K562 (cell line): ENCODE results near the gene ABCC5. TPM values are rescaled to one million over a fixed set of nuclear protein-coding genes. Genes with fewer than 3 reads are reported as not detected.
A peak's percentile ranks its signal among the peaks of the same experiment; 100 is the strongest.

Experiments used
- ATF1 ChIP-seq, 2 experiments: fragments of 450-650 bp in 1 of 2; IDR thresholded peaks; 2 replicates each; pipeline ENCODE4 v1.6.1; 2016; ENCODE audit warnings: missing compliant biosample characterization in 1 of 2, missing genetic modification characterization in 1 of 2
- CEBPG ChIP-seq, 3 experiments: fragments of 200-800 bp in 1 of 3; sonication (Bioruptor generic) in 1 of 3; sonication (generic) in 1 of 3; formaldehyde crosslinking in 1 of 3; IDR thresholded peaks in 2 of 3; conservative IDR thresholded peaks in 1 of 3; 2 replicates each; pipeline versions ENCODE4 v1.6.1 to v1.8.0; 2016 to 2022; ENCODE audit warnings: missing compliant biosample characterization in 2 of 3, missing genetic modification characterization in 2 of 3, mild to moderate bottlenecking in 1 of 3, missing genetic modification reagents in 1 of 3
- DMBX1 ChIP-seq: fragments of 250-450 bp; sonication (Bioruptor Pico); IDR thresholded peaks from 2 replicates; pipeline ENCODE4 v1.8.0; 2022; ENCODE audit warnings: inconsistent platforms, mild to moderate bottlenecking, moderate library complexity, borderline replicate concordance
- FOXJ3 ChIP-seq: sonication (generic); formaldehyde crosslinking; IDR thresholded peaks from 2 replicates; pipeline ENCODE4 v1.4.0; 2020; ENCODE audit warnings: mild to moderate bottlenecking, missing genetic modification reagents
- L3MBTL2 ChIP-seq: fragments of 450-650 bp; IDR thresholded peaks from 2 replicates; pipeline ENCODE4 v1.6.1; 2016; ENCODE audit warnings: mild to moderate bottlenecking, moderate library complexity
- MCM2 ChIP-seq: fragments of 450-650 bp; IDR thresholded peaks from 2 replicates; pipeline ENCODE4 v1.6.1; 2017; ENCODE audit warnings: low read depth, mild to moderate bottlenecking
- PCBP2 ChIP-seq: fragments of 200-400 bp; formaldehyde crosslinking; IDR thresholded peaks from 2 replicates; pipeline ENCODE4 v1.6.1; 2018; ENCODE audit warnings: low read length, low read depth, mild to moderate bottlenecking, moderate library complexity; ENCODE audit not compliant: poor library complexity, severe bottlenecking
- PML ChIP-seq: IDR thresholded peaks from 2 replicates; pipeline ENCODE4 v1.6.1; 2012; ENCODE audit warnings: low read length, inconsistent platforms
- PURB ChIP-seq: sonication (generic); formaldehyde crosslinking; IDR thresholded peaks from 2 replicates; pipeline ENCODE4 v1.9.0; 2021; ENCODE audit warnings: low read depth, mild to moderate bottlenecking, missing genetic modification reagents
- RNF219 ChIP-seq: fragments of 250-450 bp; sonication (Bioruptor Pico); IDR thresholded peaks from 2 replicates; pipeline ENCODE4 v1.5.0; 2022; ENCODE audit warnings: mild to moderate bottlenecking
- SMAD3 ChIP-seq: fragments of 450-650 bp; formaldehyde crosslinking; conservative IDR thresholded peaks from 2 replicates; pipeline ENCODE4 v1.4.0; 2020; ENCODE audit warnings: mild to moderate bottlenecking
- SP1 ChIP-seq: sonication (generic); formaldehyde crosslinking; IDR thresholded peaks from 2 replicates; pipeline ENCODE4 v1.8.1; 2022; ENCODE audit warnings: mild to moderate bottlenecking, missing genetic modification reagents
- SPI1 ChIP-seq: IDR thresholded peaks from 2 replicates; pipeline ENCODE4 v1.6.1; 2011; ENCODE audit warnings: low read depth, low read length, control low read depth, borderline replicate concordance
- TCF3 ChIP-seq: sonication (generic); formaldehyde crosslinking; IDR thresholded peaks from 2 replicates; pipeline ENCODE4 v1.4.0; 2020; ENCODE audit warnings: mild to moderate bottlenecking, missing genetic modification reagents
- TEAD4 ChIP-seq, 2 experiments: sonication (generic) in 1 of 2; formaldehyde crosslinking in 1 of 2; IDR thresholded peaks; 2 replicates each; pipeline versions ENCODE4 v1.6.1 to v1.8.0; 2012 to 2022; ENCODE audit warnings: borderline replicate concordance in 1 of 2, inconsistent platforms in 1 of 2, low read length in 1 of 2, mild to moderate bottlenecking in 1 of 2, missing genetic modification reagents in 1 of 2
- THAP12 ChIP-seq: fragments of 250-450 bp; sonication (Bioruptor Pico); IDR thresholded peaks from 2 replicates; pipeline ENCODE4 v1.9.0; 2021; ENCODE audit warnings: mild to moderate bottlenecking, inconsistent platforms
- U2AF1 ChIP-seq: fragments of 200-400 bp; formaldehyde crosslinking; optimal IDR thresholded peaks from 2 replicates; pipeline ENCODE3; 2017; ENCODE audit warnings: mild to moderate bottlenecking, low read depth, low read length, moderate library complexity
- ZC3H8 ChIP-seq: fragments of 450-650 bp; IDR thresholded peaks from 2 replicates; pipeline ENCODE4 v1.6.1; 2017
- ZNF282 ChIP-seq: sonication (generic); formaldehyde crosslinking; IDR thresholded peaks from 2 replicates; pipeline ENCODE4 v1.8.1; 2023; ENCODE audit warnings: missing genetic modification reagents
- ZNF445 ChIP-seq: fragments of 250-450 bp; sonication (Bioruptor Pico); IDR thresholded peaks from 2 replicates; pipeline ENCODE4 v1.4.0; 2020; ENCODE audit warnings: low read depth, mild to moderate bottlenecking, moderate library complexity
- polyA plus RNA-seq, 8 experiments: library from polyadenylated mRNA; depleted of rRNA in 4 of 8; stranded (reverse) in 5 of 8; unstranded in 3 of 8; fragments of >200 nt; fragmentation: Nextera tagmentation in 2 of 8; fragmentation: Illumina TruSeq in 1 of 8; extraction: Ambion mirVana in 2 of 8; extraction: Trizol in 1 of 8; gene quantifications; 2 replicates each; pipeline versions ENCODE4 v1.2.1 to v1.2.3, GENCODE V29; 2011 to 2014; ENCODE audit warnings: inconsistent platforms in 1 of 8, missing spikeins in 1 of 8
- total RNA-seq, 7 experiments: library from RNA; depleted of rRNA in 6 of 7; stranded (reverse); fragments of >200 nt in 6 of 7; fragmentation: Illumina TruSeq in 2 of 7; extraction: Trizol in 2 of 7; gene quantifications; 2 replicates each; pipeline versions ENCODE4 v1.2.1 to v1.2.3, GENCODE V29; 2011 to 2021; ENCODE audit warnings: low replicate concordance in 1 of 7
- TF ChIP-seq, protein P1 (sequence below): fragments of 450-650 bp; IDR thresholded peaks from 2 replicates; pipeline ENCODE4 v1.6.1; 2014; ENCODE audit warnings: low read depth, mild to moderate bottlenecking, moderate library complexity, borderline replicate concordance
- TF ChIP-seq, protein P2 (sequence below): IDR thresholded peaks from 3 replicates; pipeline ENCODE4 v1.6.1; 2011; ENCODE audit warnings: borderline replicate concordance, mild to moderate bottlenecking; ENCODE audit not compliant: insufficient read length, insufficient read depth

The ABCC5 gene
- total and polyA plus RNA-seq, 9 of the 15 experiments (the other 6 are each of a cell fraction or from before 2014, with no cell fraction given): 22.0 to 53.0 (median 41.9) TPM

GRCh38 chr3:183878071-183878470 lies 139.6 kb downstream of the ABCC5 start (continued):
- TF ChIP-seq FOXJ3 (no peak), L3MBTL2 (peak; percentile 42; the same call in 1 of the 2 replicates), SPI1 (peak; percentile 57), CEBPG (CRISPR knock-in tag; IDR thresholded peaks at IDR 0.05) (peak; percentile 92), CEBPG (tag; conservative IDR thresholded peaks at IDR 0.05 in 1 of 2, IDR thresholded peaks at IDR 0.05 in 1 of 2) (peak; percentile 69 to 87), ZNF282 (CRISPR knock-in tag) (no peak), PML (no peak), U2AF1 (no peak), PCBP2 (no peak), THAP12 (CRISPR knock-in tag) (no peak), ZC3H8 (no peak), SMAD3 (CRISPR knock-in tag) (no peak), TEAD4 (IDR thresholded peaks at IDR 0.05; ENCODE audit: low read length) (peak; percentile 71), TEAD4 (CRISPR knock-in tag; IDR thresholded peaks at IDR 0.05; ENCODE audit: borderline replicate concordance) (no peak), DMBX1 (CRISPR knock-in tag) (no peak), ZNF445 (CRISPR knock-in tag) (no peak), MCM2 (no peak), PURB (CRISPR knock-in tag) (no peak), TCF3 (CRISPR knock-in tag) (peak; percentile 59; the same call in 1 of the 2 replicates), SP1 (CRISPR knock-in tag) (0 out of 2 replicates have a peak, but pooled peaks have one; percentile 34), ATF1 (CRISPR knock-in tag; IDR thresholded peaks at IDR 0.05) (no peak), ATF1 (tag; IDR thresholded peaks at IDR 0.05) (no peak), RNF219 (no peak)
- TF ChIP-seq, protein P1, sequence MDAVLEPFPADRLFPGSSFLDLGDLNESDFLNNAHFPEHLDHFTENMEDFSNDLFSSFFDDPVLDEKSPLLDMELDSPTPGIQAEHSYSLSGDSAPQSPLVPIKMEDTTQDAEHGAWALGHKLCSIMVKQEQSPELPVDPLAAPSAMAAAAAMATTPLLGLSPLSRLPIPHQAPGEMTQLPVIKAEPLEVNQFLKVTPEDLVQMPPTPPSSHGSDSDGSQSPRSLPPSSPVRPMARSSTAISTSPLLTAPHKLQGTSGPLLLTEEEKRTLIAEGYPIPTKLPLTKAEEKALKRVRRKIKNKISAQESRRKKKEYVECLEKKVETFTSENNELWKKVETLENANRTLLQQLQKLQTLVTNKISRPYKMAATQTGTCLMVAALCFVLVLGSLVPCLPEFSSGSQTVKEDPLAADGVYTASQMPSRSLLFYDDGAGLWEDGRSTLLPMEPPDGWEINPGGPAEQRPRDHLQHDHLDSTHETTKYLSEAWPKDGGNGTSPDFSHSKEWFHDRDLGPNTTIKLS: no peak
- TF ChIP-seq, protein P2, sequence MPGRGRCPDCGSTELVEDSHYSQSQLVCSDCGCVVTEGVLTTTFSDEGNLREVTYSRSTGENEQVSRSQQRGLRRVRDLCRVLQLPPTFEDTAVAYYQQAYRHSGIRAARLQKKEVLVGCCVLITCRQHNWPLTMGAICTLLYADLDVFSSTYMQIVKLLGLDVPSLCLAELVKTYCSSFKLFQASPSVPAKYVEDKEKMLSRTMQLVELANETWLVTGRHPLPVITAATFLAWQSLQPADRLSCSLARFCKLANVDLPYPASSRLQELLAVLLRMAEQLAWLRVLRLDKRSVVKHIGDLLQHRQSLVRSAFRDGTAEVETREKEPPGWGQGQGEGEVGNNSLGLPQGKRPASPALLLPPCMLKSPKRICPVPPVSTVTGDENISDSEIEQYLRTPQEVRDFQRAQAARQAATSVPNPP: no peak
